Measurements from ENCODE around the gene AWAT2.

GRCh38 chrX:70029863-70030262, 19.9 kb downstream of the AWAT2 start:
- TF ChIP-seq CTCF (IDR thresholded peaks at IDR 0.05) (no peak), TCF7 (CRISPR knock-in tag; IDR thresholded peaks at IDR 0.05; ENCODE audit: low read depth) (no peak), SP1 (CRISPR knock-in tag; conservative IDR thresholded peaks at IDR 0.05) (no peak), TEAD1 (CRISPR knock-in tag; IDR thresholded peaks at IDR 0.05) (no peak), TEAD4 (CRISPR knock-in tag; IDR thresholded peaks at IDR 0.05) (no peak), TP53 (CRISPR knock-in tag; IDR thresholded peaks at IDR 0.05) (no peak), MAX (CRISPR knock-in tag; IDR thresholded peaks at IDR 0.05) (no peak), PREB (CRISPR knock-in tag; IDR thresholded peaks at IDR 0.05; ENCODE audit: borderline replicate concordance) (no peak), ZNF416 (CRISPR knock-in tag; IDR thresholded peaks at IDR 0.05) (no peak), E2F1 (CRISPR knock-in tag; IDR thresholded peaks at IDR 0.05) (no peak), ATF3 (CRISPR knock-in tag; conservative IDR thresholded peaks at IDR 0.05) (no peak), ZNF263 (CRISPR knock-in tag; IDR thresholded peaks at IDR 0.05; ENCODE audit: low read depth) (no peak), PRDM15 (CRISPR knock-in tag; IDR thresholded peaks at IDR 0.05) (no peak), MXD4 (CRISPR knock-in tag; IDR thresholded peaks at IDR 0.05; ENCODE audit: borderline replicate concordance) (no peak)
